ENCODE measurements around the gene CCT7. TPM values are rescaled to one million over a fixed set of nuclear protein-coding genes. Genes with fewer than 3 reads are reported as not detected.

The CCT7 gene
- total and polyA plus RNA-seq, 2 experiments from 2014 or later, result 287 to 642 TPM

DNA sequence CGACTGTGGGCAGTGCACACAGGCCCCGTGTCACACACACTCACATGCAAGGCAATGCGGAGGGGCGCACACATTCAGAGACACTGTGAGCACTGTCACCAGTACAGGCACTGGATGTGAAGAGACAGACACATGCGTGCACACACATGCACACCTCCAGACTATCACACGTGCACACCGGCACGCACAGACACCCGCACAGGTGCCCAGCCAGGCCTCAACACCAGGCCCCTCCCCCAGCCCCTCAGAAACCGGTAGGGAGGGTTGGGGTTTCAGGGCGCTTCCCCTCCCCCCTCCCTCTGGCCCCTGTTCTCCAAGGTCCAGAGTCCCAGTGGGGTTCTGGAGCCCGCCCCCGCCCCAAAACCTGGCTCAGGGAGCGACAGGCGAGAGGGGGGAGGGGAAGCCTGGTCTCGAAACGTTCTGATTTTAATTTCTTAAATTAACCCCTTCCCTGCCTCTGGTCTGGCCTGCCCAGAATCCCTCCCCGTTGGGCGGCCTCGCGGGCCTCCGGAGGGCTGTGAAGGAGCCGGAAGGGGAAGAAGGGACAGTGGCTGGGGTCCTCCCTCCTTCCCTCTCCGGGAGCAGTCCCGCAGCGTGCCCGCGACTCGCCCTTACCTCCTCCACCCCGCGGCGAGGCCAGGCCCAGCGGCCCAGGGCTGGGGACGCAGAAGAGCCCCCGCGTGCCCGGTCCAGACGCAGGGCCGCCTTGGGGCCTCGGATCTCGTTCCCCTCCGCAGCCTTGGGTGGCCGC is 49.6 kb downstream of the CCT7 start (continued):
- TF ChIP-seq, protein P1, sequence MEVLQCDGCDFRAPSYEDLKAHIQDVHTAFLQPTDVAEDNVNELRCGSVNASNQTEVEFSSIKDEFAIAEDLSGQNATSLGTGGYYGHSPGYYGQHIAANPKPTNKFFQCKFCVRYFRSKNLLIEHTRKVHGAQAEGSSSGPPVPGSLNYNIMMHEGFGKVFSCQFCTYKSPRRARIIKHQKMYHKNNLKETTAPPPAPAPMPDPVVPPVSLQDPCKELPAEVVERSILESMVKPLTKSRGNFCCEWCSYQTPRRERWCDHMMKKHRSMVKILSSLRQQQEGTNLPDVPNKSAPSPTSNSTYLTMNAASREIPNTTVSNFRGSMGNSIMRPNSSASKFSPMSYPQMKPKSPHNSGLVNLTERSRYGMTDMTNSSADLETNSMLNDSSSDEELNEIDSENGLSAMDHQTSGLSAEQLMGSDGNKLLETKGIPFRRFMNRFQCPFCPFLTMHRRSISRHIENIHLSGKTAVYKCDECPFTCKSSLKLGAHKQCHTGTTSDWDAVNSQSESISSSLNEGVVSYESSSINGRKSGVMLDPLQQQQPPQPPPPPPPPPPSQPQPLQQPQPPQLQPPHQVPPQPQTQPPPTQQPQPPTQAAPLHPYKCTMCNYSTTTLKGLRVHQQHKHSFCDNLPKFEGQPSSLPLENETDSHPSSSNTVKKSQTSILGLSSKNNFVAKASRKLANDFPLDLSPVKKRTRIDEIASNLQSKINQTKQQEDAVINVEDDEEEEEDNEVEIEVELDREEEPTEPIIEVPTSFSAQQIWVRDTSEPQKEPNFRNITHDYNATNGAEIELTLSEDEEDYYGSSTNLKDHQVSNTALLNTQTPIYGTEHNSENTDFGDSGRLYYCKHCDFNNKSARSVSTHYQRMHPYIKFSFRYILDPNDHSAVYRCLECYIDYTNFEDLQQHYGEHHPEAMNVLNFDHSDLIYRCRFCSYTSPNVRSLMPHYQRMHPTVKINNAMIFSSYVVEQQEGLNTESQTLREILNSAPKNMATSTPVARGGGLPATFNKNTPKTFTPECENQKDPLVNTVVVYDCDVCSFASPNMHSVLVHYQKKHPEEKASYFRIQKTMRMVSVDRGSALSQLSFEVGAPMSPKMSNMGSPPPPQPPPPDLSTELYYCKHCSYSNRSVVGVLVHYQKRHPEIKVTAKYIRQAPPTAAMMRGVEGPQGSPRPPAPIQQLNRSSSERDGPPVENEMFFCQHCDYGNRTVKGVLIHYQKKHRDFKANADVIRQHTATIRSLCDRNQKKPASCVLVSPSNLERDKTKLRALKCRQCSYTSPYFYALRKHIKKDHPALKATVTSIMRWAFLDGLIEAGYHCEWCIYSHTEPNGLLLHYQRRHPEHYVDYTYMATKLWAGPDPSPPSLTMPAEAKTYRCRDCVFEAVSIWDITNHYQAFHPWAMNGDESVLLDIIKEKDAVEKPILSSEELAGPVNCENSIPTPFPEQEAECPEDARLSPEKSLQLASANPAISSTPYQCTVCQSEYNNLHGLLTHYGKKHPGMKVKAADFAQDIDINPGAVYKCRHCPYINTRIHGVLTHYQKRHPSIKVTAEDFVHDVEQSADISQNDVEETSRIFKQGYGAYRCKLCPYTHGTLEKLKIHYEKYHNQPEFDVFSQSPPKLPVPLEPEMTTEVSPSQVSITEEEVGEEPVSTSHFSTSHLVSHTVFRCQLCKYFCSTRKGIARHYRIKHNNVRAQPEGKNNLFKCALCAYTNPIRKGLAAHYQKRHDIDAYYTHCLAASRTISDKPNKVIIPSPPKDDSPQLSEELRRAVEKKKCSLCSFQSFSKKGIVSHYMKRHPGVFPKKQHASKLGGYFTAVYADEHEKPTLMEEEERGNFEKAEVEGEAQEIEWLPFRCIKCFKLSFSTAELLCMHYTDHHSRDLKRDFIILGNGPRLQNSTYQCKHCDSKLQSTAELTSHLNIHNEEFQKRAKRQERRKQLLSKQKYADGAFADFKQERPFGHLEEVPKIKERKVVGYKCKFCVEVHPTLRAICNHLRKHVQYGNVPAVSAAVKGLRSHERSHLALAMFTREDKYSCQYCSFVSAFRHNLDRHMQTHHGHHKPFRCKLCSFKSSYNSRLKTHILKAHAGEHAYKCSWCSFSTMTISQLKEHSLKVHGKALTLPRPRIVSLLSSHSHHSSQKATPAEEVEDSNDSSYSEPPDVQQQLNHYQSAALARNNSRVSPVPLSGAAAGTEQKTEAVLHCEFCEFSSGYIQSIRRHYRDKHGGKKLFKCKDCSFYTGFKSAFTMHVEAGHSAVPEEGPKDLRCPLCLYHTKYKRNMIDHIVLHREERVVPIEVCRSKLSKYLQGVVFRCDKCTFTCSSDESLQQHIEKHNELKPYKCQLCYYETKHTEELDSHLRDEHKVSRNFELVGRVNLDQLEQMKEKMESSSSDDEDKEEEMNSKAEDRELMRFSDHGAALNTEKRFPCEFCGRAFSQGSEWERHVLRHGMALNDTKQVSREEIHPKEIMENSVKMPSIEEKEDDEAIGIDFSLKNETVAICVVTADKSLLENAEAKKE (CRISPR knock-in tag; IDR thresholded peaks at IDR 0.05), result no peak
- TF ChIP-seq EZH2 (IDR thresholded peaks at IDR 0.05; ENCODE audit: low read depth, unreplicated experiment), result no peak

DNA sequence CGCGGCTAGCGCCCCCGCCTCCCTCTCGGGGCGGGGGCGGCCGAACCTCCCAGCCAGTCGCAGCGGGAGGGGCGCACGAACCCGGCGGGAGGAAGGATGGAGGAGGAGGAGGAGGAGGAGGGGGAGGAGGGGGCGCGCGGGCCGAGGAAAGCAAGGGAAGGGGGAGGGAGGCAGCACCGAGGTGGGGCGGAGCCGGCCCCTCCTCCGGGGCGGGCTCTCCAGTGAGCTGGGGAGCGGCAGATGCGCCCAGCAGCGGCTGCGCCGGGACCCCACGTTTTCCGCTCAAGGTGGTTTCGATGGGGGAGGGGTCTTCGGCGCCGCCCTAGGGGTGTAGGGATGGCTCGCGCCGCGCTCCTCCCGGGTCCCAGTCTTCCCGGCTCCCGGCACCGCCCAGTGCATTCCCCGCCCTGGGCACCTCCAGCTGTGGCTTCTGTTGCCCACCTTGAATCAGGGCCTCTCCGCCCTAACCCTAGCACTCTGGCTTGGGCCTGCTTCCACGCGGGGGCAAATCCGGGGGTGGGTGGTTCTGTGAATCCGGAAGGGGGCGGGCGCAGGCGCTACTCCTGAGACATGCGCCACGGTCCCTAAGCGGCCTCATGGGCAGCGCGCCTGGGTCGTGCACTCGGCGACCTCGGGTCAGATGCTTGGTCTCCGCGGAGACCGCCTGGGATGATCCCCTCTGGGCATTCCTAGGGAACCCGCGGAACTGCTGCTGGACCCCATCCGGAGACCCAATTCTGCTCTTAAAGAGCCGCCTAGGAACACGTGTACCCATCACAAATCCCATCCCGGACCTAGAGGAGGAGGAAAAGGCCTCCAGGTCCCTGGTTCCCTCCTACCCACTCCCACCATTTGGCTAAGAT is 50.4 kb downstream of the CCT7 start, which contains the start of gene FBXO41:
Gene FBXO41, minus strand, starts transcription at position 183 of the 863 bp plus-strand sequence. CDS start 14,848 bp downstream, outside the sequence.
- H3K4me3 Mint-ChIP-seq, result peak within 1 kb of the TSS; percentile 82
- H3K4me1 ChIP-seq (ENCODE audit: insufficient read depth), result peaks cover 9% of the 10 kb centered on the region
- ATAC-seq (peak; percentile 81), DNase-seq (ENCODE audit: low spot score) (peak; percentile 94)
- TF ChIP-seq JUNB (IDR thresholded peaks at IDR 0.05; ENCODE audit: unreplicated experiment) (peak; percentile 82), EZH2phosphoT487 (IDR thresholded peaks at IDR 0.05; ENCODE audit: unreplicated experiment) (no peak), POLR2AphosphoS5 (IDR thresholded peaks at IDR 0.05; ENCODE audit: low read depth) (peak; percentile 26), CREB1 (CRISPR knock-in tag; IDR thresholded peaks at IDR 0.05; ENCODE audit: low read depth) (no peak)
- TF ChIP-seq, protein P2, sequence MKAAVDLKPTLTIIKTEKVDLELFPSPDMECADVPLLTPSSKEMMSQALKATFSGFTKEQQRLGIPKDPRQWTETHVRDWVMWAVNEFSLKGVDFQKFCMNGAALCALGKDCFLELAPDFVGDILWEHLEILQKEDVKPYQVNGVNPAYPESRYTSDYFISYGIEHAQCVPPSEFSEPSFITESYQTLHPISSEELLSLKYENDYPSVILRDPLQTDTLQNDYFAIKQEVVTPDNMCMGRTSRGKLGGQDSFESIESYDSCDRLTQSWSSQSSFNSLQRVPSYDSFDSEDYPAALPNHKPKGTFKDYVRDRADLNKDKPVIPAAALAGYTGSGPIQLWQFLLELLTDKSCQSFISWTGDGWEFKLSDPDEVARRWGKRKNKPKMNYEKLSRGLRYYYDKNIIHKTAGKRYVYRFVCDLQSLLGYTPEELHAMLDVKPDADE (IDR thresholded peaks at IDR 0.05), result no peak
- no peaks in the 10 kb centered on the region for H3K36me3 ChIP-seq (ENCODE audit: insufficient read depth)
- peak within 1 kb of the TSS; percentile 92 for H3K4me2 ChIP-seq
- H3K27ac Mint-ChIP-seq, result no peak within 1 kb of the TSS
- no peaks in the 10 kb centered on the region for H3K36me3 Mint-ChIP-seq (ENCODE audit: low read depth)
- peaks cover 24% of the 10 kb centered on the region for H3K27me3 Mint-ChIP-seq (ENCODE audit: insufficient read depth, low read depth, poor library complexity)
- peaks cover 40% of the 10 kb centered on the region for H3K79me2 ChIP-seq (replicated peaks; ENCODE audit: insufficient read depth)
- no peaks in the 10 kb centered on the region; the same call in 2 of the 3 replicates for H3K9me3 Mint-ChIP-seq
- H3F3A ChIP-seq (replicated peaks; ENCODE audit: low read depth), result peaks cover 6% of the 10 kb centered on the region; the same call in 1 of the 2 replicates
- no peaks in the 10 kb centered on the region for H3K9me2 ChIP-seq (ENCODE audit: insufficient read depth)
- H4K20me1 ChIP-seq (replicated peaks; ENCODE audit: insufficient read depth), result peaks cover 23% of the 10 kb centered on the region
- peaks cover 24% of the 10 kb centered on the region for H3K4me1 Mint-ChIP-seq
- H2AFZ ChIP-seq, result peak within 1 kb of the TSS; percentile 97
- peak within 1 kb of the TSS; percentile 84 for H3K4me3 ChIP-seq
- H3K27ac ChIP-seq (ENCODE audit: low read depth), result peak within 1 kb of the TSS; percentile 39; the same call in 1 of the 2 replicates
- peaks cover 48% of the 10 kb centered on the region for H3K27me3 ChIP-seq (ENCODE audit: insufficient read depth)
